Hypothalamus (tissue), 51 donors: ENCODE results near the gene C16orf96.
A peak's percentile ranks its signal among the peaks of the same experiment; 100 is the strongest.

Experiments used
- DNase-seq, 51 donors: peaks; one replicate each; lab custom pipeline; 2025; lab: John Stamatoyannopoulos, UW

C16orf96 gene

DNA sequence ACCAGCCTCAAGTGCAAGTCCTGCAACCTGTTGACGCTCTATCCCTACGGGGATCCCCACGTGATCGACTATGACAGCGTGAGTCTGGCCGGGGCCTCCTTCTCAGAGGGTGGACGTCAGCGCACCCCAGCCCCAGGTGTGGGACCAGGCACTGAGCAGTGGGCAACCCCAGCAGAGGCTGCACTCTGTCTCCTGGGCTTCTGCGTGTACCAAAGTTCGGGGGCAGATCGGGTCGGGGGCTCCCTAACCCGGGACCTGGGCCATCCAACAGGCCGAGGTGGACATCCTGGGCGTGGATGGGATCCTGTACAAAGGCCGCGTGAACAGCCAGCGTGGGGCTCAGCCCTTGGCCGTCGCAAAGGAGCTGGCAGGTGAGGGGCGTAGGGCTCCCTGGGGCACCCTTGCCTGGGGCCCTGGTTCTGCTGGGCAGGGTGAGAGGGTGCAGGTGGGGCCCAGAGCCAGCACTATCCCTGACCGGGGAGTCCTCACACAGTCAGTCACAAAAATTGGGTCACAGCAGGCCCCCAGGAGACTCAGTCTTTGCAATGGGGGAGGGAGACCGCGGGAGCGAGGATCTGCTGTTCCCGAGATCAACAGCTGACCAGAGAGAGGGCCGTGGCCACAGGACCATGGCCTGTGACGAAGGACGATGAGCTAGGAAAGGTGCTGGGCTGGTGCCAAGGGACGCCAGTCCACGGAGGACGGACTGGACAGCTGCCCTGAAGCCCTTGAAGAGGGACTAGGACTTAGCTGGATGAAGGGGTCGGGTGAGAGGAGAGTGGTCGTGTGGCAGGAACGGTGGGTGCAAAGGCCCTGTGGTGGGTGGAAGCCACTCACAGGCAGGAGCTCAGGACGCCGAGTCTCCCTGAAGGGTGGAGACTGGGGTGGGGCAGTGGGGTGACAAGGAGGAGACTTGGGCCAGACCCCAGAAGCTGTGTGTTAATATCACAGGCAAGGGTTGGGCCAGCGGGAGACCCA is 38.6 kb downstream of the C16orf96 start:
- DNase-seq, result no peak

DNA sequence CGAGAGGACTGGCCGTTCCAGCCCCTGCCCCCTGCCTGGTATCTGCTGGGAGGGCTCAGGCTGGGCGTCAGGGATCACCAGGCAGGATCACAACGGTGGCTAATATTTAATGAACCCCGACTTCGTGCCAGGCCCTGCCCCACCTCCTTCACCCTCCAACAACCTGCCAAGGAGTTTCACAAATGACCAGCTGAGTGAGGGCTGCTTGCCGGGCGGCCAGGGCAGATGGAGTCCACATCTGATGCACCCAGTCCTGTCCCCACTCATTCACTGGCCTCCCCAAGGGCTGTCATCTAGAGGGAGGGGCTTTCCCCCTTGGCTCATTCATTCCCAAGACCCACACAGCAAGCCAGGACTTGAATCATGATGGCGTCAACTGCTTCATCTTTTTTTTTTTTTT is 41.0 kb downstream of the C16orf96 start:
- DNase-seq, result peak in 4 of 51 donors; percentile 4 to 22 (median 19)

DNA sequence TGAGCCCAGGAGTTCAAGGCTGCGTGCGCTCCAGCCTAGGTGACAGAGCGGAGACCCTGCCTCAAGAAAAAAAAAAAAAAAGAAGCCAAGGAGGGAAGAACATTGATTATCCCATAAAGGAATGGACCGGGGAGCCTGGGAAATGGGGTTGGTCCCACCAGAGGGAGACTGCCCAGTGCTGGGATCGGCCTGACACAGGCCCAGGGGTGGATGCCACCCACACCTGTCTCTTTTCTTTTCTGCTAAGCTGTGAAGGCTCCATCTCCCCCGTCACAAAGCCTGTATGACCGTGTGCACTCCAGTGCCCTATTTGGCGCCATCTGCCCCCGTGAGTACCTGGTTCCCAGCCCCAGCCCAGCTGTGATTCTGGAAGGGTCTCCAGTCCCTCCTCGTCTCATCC is 42.9 kb downstream of the C16orf96 start:
- DNase-seq, result no peak

DNA sequence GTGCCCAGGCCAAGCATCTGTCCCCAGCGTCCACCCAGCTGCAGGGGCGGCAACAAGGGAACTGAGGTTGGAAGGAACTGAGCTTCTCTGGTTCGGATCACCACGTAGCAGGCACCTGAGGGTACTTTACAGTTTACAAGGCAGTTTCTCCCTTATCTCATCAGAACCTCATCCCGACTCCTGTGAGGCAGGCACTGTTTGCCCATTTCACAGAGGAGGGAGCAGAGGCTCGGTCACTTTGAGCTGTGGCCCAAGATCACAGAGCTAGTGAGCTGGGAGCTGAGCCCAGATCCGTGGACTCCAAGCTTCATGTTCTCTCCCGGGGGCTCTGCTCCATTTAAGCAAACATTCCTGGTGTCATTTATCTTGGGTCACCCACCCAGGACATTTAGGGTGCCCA is 43.4 kb downstream of the C16orf96 start:
- DNase-seq, result no peak

DNA sequence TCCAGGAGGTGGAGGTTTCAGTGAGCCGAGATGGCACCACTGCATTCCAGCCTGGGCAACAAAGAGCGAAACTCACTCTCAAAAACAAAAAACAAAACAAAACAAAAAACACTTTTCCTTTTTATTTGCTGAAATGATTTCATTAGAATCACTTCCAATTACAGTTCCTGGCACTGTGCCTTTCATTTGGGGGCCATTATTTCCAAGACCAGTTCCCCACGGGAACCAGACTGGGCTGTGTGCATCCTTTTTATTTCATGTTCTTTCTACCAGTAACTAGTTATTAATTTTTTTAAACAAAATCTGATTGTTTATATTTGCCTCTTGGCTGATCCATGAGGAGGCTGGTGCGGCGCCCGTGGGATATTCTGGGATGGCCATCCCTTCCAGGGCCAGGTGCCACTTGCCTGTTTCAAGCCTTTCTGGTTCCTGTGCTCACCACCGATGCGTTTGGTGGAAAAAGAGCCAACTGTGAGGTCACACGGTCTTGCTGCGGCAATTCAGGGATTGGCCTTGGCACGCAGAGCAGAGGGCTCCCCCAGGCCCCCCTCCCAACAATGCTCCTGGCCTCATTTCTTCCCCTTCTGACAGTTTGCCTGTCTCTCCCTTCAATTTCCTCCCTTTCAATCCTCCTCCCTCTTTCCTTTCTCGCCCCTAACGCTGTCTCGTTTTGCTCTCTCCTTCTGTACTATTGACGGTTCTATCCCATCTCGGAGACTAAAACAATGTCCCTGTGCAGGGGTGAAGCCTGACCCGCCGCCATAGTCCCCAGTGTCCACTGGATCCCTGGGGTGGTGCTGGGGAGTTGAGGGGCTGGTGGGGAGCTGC is 45.1 kb downstream of the C16orf96 start:
- peak in 24 of 51 donors; percentile 10 to 67 (median 23) for DNase-seq

DNA sequence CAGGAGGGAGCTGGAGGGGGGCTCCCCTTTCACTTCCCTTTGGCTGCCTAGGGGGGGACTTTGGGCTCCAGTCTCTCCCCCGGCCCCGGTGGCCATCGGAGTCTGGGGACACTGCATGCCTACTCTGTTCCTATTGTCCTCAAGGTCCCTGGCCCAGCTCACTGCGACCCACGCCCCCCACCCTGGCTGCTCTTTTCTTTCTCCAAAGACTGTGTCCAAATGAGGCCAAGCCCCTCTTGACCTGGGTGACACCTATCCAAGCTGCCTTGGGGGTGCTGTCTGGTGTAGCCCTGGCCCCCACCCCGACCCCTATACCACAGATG is 45.7 kb downstream of the C16orf96 start:
- DNase-seq, result no peak

DNA sequence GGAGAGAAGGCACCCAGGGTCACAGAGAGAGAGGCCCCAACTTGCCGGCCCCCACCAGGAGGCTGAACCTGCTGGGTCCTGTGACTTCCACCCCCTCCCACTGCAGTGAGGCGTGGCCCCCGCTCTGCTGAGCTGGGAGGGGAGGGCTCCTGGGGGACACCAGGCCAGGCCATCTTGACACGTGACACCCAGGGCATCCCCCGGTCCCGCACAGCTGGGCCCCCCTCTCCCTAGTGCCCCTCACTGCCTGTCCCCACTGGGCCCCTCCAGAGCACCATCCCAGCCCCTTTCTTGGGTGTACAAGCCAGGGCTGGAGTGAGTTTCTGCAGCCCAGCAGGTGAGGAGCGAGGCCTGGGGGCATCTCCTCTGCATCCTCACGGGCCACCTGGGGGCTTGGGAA is 46.2 kb downstream of the C16orf96 start:
- no peak for DNase-seq

DNA sequence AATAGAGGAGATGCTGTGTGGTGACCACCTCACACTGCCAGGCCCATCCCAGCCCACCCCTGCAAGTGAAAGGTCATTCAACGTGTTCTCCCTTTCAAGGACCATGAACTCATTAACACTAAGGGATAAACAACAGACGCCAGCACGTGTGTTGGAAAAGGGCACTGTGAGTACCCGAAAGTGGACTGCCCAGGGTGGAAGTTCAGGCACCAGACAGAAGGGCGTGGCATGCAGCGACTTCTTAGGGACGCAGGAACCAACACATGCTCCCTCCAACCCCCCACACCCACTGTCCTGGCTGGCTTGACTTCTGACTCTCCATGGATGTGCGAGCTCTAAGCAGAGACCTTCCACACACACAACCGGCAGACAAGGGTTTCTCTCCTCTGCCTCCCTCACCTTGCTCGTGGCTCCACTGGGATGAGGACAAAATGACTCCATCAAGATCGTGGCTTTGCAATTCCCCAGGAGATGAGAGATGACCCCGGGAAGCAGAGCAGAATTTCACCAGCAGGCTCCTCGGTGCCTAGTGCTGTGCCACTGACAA is 47.6 kb downstream of the C16orf96 start:
- DNase-seq, result no peak

DNA sequence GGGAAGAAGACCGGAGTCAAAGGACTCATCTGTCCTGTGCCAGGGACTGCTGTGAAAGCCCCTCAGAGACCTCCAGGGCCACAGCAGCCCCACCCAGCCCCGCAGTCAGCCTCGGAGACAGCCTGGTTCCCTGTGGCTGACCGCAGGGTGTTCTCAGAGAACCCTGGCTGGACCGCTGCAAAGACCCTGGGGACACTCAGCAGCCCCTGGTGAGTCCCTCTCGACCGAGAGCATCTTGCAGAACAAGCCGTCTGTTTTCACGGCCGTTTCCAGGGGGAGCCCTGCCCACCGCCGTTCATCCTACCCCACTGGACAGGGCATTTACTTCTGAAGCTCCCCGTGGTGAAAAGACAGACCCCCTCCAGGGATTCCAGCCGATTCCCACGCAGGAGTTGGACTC is 48.3 kb downstream of the C16orf96 start:
- DNase-seq, result no peak

DNA sequence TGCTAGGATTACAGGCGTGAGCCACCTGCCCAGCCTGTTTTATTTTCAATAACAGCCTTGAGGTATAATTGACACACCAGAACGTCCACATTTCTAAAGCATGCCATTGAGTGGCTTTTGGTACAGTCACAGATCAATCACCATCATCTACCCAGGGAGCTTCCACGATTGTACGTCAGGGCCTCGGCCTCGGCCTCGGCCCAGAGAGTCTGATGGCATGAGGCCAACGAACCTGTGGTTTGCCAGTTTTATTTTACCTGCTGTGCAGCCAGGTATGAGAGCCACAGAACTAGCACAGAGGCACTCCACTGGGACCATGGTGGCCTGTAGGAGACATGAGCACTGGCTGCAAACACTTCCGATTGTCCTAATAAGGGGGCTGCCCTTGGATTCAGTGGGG is 50.2 kb downstream of the C16orf96 start:
- no peak for DNase-seq

DNA sequence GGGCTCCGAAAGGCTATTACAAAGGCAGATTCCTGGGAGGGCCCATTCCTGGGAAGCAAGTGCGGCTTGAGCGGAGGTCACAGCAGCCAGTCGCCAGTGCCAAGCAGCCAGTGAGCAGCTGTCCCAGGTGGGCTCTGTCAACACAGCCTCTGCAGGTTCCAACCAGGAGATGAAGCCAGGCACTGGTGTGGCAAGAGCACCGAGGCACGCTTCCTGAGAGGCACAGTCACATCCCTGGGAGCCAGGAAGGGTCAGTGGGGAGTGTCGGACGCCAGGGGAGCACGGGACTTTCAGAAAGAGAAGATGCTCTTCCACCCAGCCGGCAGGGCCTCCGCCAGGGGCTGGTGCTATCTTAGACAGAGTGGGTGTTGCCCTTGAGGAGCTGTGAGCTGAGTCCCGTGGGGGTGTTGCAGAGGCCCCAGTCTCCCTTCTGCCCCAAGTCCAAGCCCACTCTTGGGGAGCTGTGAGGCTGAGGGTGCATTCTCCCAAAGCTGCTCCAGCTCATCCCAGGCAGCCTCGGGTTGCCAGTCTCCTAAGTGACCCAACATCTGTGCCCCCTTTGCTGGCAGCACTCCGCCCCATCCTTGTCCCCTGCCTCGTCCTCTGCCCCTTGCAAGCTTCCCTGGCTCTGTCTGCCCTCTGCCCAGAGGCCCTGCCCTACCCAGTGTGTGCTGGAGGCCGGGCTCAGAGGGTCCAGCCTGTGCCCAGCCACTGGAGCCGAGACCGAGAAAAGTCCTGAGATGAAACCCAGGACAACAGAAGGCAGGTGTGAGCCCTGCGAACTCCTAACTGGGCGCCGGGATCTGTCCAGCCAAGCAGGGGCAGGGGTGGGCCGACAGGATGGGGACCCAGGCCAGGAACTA is 51.9 kb downstream of the C16orf96 start:
- no peak for DNase-seq

DNA sequence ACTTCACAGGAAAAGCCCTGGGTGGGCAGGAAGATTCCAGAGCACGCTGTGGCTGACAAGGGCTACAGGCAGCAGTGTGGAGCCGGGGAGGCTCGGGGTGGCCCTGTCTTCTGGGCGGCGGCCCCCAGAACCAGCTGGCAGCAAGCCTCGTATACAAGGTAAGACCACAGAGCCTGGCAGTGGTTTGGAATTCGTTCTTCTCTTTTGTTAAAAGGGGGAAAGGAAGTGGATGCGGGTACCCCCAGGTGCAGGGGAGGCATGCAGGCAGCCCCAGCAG is 52.5 kb downstream of the C16orf96 start:
- DNase-seq, result no peak

DNA sequence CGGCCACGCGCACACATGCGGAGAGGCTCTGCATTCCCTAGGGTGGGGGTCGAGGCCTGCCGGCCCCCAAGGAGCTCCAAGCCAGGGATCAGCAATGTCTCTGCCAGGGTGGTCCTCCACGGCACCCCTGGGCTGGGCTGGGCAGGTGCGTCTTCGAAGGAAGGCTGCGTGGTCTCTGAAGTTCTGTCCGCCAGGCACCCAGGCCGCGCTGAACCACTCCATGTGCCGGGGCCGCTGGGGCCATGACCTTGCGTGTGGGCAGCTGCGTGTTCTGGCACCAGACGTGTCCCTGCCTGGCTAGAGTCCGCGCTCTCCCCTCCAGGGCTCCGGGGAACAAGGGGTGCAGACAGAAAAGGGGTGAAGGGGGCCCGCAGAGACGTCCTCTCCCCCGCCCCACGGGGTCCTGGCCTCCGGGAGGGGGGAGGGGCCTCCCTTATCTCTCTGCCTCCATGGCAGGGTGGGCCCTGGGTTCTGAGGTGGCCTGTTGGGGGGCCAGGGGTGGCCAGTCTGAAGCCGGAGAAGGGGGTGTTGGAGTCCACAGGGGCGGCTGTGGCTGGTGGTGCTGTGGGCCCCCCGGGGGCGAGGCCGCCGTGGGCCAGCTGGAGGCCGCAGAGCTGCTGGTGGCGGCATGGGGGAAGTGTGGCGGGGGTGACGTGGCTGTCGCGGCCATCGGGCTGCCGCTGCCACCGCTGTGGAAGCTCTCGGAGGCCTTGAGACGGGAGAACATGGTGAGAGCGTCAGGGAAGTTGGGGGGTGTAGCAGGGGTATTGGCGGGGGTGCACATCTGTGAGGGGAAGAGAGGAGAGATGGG is 53.3 kb downstream of the C16orf96 start:
- DNase-seq, result no peak

DNA sequence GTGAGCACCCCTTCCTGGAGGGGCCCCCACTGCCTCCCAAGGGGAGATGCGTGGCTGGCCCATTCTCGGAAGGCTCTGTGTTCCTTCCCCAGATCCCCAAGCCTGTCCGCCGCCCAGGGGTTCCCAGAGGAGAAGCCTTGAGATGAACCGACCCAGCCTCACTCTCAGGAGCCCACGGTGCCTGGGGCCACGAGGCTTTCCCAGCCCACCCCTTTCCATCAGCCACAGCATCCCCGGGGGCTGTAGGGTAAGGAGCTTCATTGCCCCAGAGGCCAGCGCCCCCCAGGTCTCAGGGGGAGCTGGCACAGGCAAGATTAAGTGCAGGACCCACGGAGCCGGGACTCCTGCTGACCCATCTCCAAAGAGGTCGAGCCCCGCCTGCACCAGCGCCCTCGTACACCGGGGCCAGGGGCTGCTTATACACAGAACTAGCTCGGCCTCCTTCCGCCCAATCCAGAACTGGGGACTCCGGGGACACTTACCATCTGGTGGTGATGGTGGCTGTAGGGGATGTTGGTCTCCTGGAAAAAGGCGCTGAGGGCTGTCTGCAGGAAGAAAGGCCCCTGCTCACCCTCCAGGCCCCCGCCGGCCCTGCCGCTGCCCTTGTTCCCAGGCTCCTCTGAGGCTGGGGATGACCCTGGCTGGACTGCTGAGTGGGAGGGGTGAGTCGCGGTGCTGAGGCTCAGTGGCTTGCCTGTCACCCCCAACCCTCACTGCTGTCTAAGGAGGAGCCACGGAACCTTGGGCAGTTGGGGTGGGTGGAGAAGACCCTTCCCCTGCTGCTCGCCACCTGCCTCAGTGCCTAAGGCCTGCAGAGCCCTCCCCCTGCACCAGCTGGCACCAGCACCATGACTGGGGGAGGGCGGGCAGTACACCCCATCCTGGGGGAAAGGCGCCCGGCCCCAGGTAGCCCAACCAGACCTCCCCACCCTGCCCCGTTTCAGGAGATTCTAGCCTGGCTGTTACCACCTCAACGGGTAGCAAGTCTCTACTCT is 54.2 kb downstream of the C16orf96 start:
- no peak for DNase-seq

DNA sequence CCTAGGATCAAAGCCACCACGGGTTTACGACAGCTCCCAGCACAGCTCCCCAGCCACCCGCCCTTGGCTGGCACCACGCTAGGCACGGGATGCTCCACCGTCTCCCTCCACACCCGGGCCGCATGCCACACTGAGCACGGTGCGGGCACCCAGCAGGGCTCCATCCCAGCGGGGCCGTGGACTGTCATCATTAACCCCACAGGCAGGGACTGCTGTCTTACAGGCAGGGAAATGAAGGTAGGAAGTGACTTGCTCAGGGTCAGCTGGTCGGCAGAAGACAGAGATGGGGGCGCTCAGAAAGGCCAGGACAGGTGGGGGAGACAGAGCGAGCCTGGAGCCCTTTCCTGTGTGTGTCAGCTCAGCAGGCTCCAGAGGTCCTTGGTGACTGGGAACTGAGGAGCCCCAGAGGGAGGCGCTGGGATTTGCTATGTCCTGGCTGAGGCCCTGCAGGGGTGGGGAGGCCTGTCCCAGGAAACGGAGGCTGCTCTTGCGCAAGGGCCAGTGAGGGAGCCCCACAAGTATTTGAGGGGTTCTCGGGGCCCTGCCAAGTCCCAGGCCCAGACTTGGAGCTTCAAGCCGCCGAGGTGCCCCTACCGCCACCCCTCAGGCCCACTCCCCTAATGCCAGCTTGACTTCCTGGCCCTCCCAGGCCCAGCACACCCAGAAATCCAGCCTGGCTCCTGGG is 55.3 kb downstream of the C16orf96 start:
- DNase-seq, result no peak

DNA sequence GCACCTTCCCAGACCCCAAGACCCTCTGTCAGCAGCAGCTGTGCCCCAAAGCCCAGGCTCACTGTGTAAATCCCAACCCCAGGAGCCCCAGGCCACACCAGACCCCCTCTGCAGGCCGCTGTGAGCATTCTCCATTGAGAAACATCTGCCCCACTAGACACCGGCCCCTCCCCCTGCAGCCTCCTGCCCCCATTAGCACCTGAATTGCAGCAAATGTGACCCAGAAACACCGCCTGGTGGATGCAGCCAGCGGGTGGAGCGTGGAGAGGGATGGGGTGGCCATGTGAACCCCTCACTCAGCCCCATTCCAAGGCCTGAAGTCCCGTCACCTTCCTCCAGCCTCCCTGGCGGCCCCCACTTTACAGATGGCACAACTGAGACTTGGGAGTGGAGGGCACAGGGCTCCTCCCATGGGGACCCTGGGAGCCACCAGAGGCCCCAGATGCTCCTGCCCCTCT is 56.4 kb downstream of the C16orf96 start:
- no peak for DNase-seq

DNA sequence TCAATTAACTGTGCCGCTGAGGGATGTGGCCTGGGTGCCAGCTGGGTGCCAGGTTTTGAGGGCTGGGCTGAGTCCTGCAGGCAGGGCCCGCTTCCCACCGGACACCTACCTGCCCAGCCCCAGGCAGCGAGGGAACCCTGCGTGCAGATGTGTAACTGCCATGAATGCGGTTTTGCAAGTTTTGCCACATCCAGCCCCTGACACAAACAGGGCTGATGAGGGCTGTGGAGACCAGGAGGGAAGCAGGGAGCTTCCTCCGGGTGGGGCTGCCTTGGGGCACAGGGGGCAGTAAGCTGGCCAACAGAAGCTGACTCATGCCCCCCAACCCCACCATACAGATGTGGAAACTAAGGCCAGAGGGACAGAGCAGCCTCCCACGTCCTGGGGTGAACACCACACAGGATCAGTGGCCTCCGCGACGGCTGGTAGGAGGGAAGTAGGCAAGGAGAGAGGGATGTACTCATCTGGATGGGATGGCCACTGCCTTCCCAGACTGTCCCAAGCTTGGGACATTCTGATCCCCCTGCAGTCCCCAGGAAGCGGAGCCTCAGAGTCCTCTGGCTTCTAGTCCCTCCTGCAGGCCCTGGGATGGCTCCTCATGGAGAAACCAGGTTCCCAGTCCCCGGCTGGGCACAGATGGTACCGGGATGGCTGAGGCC is 57.0 kb downstream of the C16orf96 start:
- DNase-seq, result no peak
